Neural progenitor cell (in vitro differentiated cells): ENCODE results near the gene GABRA5. TPM values are rescaled to one million over a fixed set of nuclear protein-coding genes. Genes with fewer than 3 reads are reported as not detected.

Experiments used
- DNase-seq: peaks from one replicate; pipeline ENCODE4 v3.0.0-alpha.2; 2016; ENCODE audit warnings: low spot score
- H2AFZ ChIP-seq: fragments of 200-600 bp; sonication (generic); replicated peaks from 2 replicates; pipeline ENCODE4 v1.6.1; 2016; ENCODE audit warnings: antibody characterized with exemption
- H3F3A ChIP-seq: fragments of 200-600 bp; sonication (generic); 2 replicates; pipeline ENCODE4 v1.6.1; 2016; ENCODE audit warnings: antibody characterized with exemption, low read depth
- H3K27ac ChIP-seq: fragments of 200-600 bp; sonication (generic); 2 replicates; pipeline ENCODE4 v1.5.1; 2016; ENCODE audit warnings: mild to moderate bottlenecking
- H3K27me3 ChIP-seq: fragments of 200-600 bp; sonication (generic); 2 replicates; pipeline ENCODE4 v1.6.1; 2016; ENCODE audit warnings: mild to moderate bottlenecking, moderate library complexity
- H3K36me3 ChIP-seq: fragments of 200-600 bp; sonication (generic); 2 replicates; pipeline ENCODE4 v1.5.1; 2016
- H3K4me1 ChIP-seq: fragments of 200-600 bp; sonication (generic); 2 replicates; pipeline ENCODE4 v1.6.1; 2016; ENCODE audit warnings: mixed run types
- H3K4me2 ChIP-seq: fragments of 200-600 bp; sonication (generic); 2 replicates; pipeline ENCODE4 v1.6.1; 2016
- H3K4me3 ChIP-seq: fragments of 200-600 bp; sonication (generic); 2 replicates; pipeline ENCODE4 v1.5.1; 2016
- H3K79me2 ChIP-seq: fragments of 200-600 bp; sonication (generic); 2 replicates; pipeline ENCODE4 v1.6.1; 2016; ENCODE audit warnings: low read depth
- H3K9ac ChIP-seq: fragments of 200-600 bp; sonication (generic); 2 replicates; pipeline ENCODE4 v1.6.1; 2016
- H3K9me3 ChIP-seq: fragments of 200-600 bp; sonication (generic); 2 replicates; pipeline ENCODE4 v1.5.1; 2016; ENCODE audit warnings: low read depth
- H4K20me1 ChIP-seq: fragments of 200-600 bp; sonication (generic); 2 replicates; pipeline ENCODE4 v1.6.1; 2016; ENCODE audit warnings: low read depth
- H3K27ac Mint-ChIP-seq: 3 replicates; pipeline ENCODE4 v1.8.0; 2021; ENCODE audit warnings: mixed read lengths
- H3K27me3 Mint-ChIP-seq: 2 replicates; pipeline ENCODE4 v1.8.0; 2022; ENCODE audit warnings: low read depth, mild to moderate bottlenecking, inconsistent platforms, moderate library complexity, mixed read lengths; ENCODE audit not compliant: insufficient read depth
- H3K36me3 Mint-ChIP-seq: 3 replicates; pipeline ENCODE4 v1.8.0; 2021; ENCODE audit warnings: mixed read lengths
- H3K4me1 Mint-ChIP-seq: 3 replicates; pipeline ENCODE4 v1.8.0; 2021; ENCODE audit warnings: mixed read lengths
- H3K4me3 Mint-ChIP-seq: 3 replicates; pipeline ENCODE4 v1.8.0; 2021; ENCODE audit warnings: mild to moderate bottlenecking, moderate library complexity, mixed read lengths
- H3K9me3 Mint-ChIP-seq: 3 replicates; pipeline ENCODE4 v1.8.0; 2020; ENCODE audit warnings: mixed read lengths
- EZH2 ChIP-seq: fragments of 200-600 bp; sonication (generic); IDR thresholded peaks from 2 replicates; pipeline ENCODE4 v1.6.1; 2017; ENCODE audit warnings: antibody characterized with exemption, mild to moderate bottlenecking, moderate library complexity
- EZH2phosphoT487 ChIP-seq: fragments of 200-600 bp; sonication (generic); IDR thresholded peaks from 2 replicates; pipeline ENCODE4 v1.6.1; 2017; ENCODE audit warnings: antibody characterized with exemption
- total RNA-seq: library from RNA; depleted of rRNA; stranded (reverse); fragments of >200 nt; gene quantifications from 2 replicates; pipeline ENCODE4 v1.2.3, GENCODE V29; 2015; ENCODE audit warnings: low replicate concordance
- TF ChIP-seq, protein P1 (sequence below): fragments of 200-600 bp; sonication (generic); IDR thresholded peaks from 2 replicates; pipeline ENCODE4 v1.5.1; 2017; ENCODE audit warnings: antibody characterized with exemption, mild to moderate bottlenecking

Gene GABRA5
- total RNA-seq, 1 donor from 2014 or later: 3.0 TPM

GRCh38 chr15:26883466-26883865, 16.6 kb downstream of the GABRA5 start:
- no peaks in the 10 kb centered on the region for H3K9me3 ChIP-seq
- H3K4me3 ChIP-seq: no peak overlapping the region
- H3K9ac ChIP-seq: no peak overlapping the region
- Mint-ChIP-seq H3K27ac (no peak overlapping the region), H3K36me3 (no peaks in the 10 kb centered on the region), H3K4me1 (no peaks in the 10 kb centered on the region), H3K9me3 (no peaks in the 10 kb centered on the region), H3K27me3 (peaks cover 4% of the 10 kb centered on the region), H3K4me3 (no peak overlapping the region)
- no peaks in the 10 kb centered on the region for H4K20me1 ChIP-seq
- no peak for TF ChIP-seq EZH2phosphoT487
- TF ChIP-seq, protein P1, sequence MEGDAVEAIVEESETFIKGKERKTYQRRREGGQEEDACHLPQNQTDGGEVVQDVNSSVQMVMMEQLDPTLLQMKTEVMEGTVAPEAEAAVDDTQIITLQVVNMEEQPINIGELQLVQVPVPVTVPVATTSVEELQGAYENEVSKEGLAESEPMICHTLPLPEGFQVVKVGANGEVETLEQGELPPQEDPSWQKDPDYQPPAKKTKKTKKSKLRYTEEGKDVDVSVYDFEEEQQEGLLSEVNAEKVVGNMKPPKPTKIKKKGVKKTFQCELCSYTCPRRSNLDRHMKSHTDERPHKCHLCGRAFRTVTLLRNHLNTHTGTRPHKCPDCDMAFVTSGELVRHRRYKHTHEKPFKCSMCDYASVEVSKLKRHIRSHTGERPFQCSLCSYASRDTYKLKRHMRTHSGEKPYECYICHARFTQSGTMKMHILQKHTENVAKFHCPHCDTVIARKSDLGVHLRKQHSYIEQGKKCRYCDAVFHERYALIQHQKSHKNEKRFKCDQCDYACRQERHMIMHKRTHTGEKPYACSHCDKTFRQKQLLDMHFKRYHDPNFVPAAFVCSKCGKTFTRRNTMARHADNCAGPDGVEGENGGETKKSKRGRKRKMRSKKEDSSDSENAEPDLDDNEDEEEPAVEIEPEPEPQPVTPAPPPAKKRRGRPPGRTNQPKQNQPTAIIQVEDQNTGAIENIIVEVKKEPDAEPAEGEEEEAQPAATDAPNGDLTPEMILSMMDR: no peak
- no peak for TF ChIP-seq EZH2
- H3K27ac ChIP-seq: no peak overlapping the region
- H3K36me3 ChIP-seq: no peaks in the 10 kb centered on the region
- H3F3A ChIP-seq: no peaks in the 10 kb centered on the region
- H3K79me2 ChIP-seq: no peaks in the 10 kb centered on the region
- no peak overlapping the region for H3K4me2 ChIP-seq
- no peaks in the 10 kb centered on the region for H3K27me3 ChIP-seq
- H3K4me1 ChIP-seq: no peaks in the 10 kb centered on the region
- H2AFZ ChIP-seq: no peak overlapping the region
- DNase-seq: no peak

DNA sequence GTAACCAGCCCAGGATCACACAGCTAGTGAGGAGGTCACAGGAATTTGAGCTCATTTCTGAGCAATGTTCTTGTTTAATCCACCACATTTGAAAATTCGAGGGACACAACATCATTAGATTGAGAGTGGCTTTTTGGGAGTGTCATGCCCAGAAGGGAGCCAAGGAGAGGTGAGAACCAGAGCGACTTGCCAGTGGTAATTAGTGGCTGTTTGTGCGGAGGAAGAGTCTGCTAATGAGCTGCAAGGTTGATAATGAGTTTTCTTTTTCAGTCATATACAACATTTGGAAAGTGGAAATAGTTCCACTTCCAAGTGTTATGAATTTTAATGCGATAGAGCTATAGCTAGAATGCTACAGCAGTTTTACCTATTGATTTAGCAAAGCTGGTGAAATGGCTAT, 19.7 kb downstream of the GABRA5 start:
- no peak overlapping the region for H3K4me3 ChIP-seq
- Mint-ChIP-seq H3K9me3 (no peaks in the 10 kb centered on the region), H3K36me3 (no peaks in the 10 kb centered on the region), H3K4me3 (no peak overlapping the region), H3K27me3 (peaks cover 6% of the 10 kb centered on the region), H3K27ac (no peak overlapping the region), H3K4me1 (no peaks in the 10 kb centered on the region)
- no peaks in the 10 kb centered on the region for H4K20me1 ChIP-seq
- no peak overlapping the region for H3K9ac ChIP-seq
- H2AFZ ChIP-seq: no peak overlapping the region
- no peak overlapping the region for H3K4me2 ChIP-seq
- H3K27ac ChIP-seq: no peak overlapping the region
- H3K4me1 ChIP-seq: no peaks in the 10 kb centered on the region
- H3K36me3 ChIP-seq: no peaks in the 10 kb centered on the region
- no peaks in the 10 kb centered on the region for H3K9me3 ChIP-seq
- TF ChIP-seq EZH2 (no peak), EZH2phosphoT487 (no peak)
- TF ChIP-seq, protein P1: no peak
- H3K79me2 ChIP-seq: no peaks in the 10 kb centered on the region
- H3K27me3 ChIP-seq: no peaks in the 10 kb centered on the region
- no peak for DNase-seq
- no peaks in the 10 kb centered on the region for H3F3A ChIP-seq

- Mint-ChIP-seq H3K4me3 (no peak overlapping the region), H3K9me3 (no peaks in the 10 kb centered on the region), H3K36me3 (no peaks in the 10 kb centered on the region), H3K4me1 (no peaks in the 10 kb centered on the region), H3K27ac (no peak overlapping the region), H3K27me3 (peaks cover 7% of the 10 kb centered on the region)
- Histone ChIP-seq H3K4me3 (no peak overlapping the region), H3K4me2 (no peak overlapping the region), H3K79me2 (no peaks in the 10 kb centered on the region), H3K9ac (no peak overlapping the region), H3K9me3 (no peaks in the 10 kb centered on the region), H3K36me3 (no peaks in the 10 kb centered on the region), H4K20me1 (no peaks in the 10 kb centered on the region), H3K4me1 (no peaks in the 10 kb centered on the region), H3K27me3 (no peaks in the 10 kb centered on the region), H2AFZ (no peak overlapping the region), H3K27ac (no peak overlapping the region), H3F3A (no peaks in the 10 kb centered on the region)
- TF ChIP-seq EZH2phosphoT487 (no peak), EZH2 (no peak)
- TF ChIP-seq, protein P1: no peak
- DNase-seq: no peak
These were observed 21.2 kb downstream of the GABRA5 start for GRCh38 chr15:26887926-26888666.
